ENCODE data around the gene CNPY4. TPM values are rescaled to one million over a fixed set of nuclear protein-coding genes. Genes with fewer than 3 reads are reported as not detected.
"Not testable (repeated sequence)": the region's sequence is repeated elsewhere in the genome, so short reads cannot be mapped to it uniquely, and the experiment has no call there.

Gene CNPY4
- total RNA-seq, 1 donor from 2014 or later = 9.2 TPM

DNA sequence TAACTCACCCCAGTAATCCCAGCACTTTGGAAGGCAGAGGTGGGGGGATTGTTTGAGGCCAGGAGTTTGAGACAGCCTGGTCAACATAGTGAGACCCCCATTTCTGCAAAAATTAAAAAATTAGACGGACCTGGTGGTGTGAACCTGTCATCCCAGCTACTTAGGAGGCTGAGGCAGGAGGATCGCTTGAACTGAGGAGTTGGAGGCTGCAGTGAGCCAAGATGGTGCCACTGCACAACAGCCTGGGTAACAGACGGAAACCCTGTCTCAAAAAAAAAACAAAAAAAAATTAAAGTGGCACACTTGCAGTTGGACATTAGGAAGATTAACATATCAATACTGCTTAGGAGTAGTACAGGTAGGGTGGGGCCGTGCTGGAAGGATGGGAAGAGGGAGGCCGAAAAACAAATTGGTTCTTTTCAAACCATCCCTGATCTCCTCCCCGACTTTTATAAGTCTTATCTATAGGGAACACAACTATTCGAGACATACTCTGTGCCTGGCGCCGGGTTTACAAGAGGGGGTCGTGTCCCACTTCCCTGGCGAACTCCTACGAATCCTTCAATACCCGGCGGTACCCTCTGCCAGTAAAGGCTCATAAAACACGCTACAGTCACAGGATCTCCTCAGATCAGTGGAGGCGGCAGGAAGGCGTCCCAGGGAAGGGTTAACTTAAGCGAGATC, 904 bp upstream of the CNPY4 start:
- no peak for DNase-seq (ENCODE audit: low spot score)

DNA sequence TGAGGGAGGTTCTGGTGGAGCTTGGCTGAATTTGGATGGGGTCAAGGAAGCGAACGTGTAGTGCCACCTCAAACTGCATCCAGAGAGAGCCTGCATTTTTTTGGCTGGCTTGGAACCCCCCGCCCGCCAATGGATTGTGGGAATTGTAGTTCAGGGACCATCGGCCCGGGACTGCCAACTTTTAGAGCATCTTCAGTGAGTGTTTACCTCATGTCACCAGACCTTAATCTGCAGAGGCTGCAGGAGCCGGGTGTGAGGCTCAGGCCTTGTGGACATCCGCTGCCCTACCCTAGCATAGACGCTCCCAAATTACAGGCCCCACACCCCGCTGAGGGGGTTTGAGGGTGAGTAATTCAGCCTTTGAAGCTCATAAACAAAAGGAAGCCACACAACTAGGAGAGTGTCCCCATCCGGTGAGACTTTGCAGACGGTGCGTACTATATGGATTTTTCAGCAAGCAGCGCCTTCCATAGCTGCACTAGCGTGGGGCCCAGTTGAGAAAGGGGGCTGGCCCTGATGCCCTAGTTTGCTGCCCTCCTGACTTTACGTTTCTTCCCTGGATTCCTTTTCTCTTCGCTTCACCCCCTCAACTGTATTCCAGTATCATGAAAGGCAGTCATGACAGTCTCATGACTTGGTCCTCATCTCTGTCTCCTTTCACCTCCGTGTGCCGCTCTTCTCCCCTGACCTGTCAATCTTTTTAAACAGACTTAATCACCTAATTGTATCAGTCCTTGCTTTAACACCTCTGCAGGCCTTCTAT, 717 bp downstream of the CNPY4 start:
- DNase-seq (ENCODE audit: low spot score) = no peak

DNA sequence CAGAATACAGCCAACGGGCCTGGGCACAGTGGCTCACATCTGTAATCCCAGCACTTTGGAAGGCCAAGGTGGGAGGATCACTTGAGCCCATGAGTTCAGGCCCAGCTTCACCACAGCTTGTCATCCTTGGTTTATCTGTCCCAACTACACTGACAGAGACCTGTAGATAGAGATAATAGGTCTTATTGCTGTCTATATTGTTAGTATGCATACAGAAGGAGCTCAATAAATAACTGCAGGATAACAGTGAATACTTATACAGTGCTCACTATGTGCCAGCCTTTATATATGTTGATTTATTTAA, 1.3 kb downstream of the CNPY4 start:
- DNase-seq (ENCODE audit: low spot score) = no peak

DNA sequence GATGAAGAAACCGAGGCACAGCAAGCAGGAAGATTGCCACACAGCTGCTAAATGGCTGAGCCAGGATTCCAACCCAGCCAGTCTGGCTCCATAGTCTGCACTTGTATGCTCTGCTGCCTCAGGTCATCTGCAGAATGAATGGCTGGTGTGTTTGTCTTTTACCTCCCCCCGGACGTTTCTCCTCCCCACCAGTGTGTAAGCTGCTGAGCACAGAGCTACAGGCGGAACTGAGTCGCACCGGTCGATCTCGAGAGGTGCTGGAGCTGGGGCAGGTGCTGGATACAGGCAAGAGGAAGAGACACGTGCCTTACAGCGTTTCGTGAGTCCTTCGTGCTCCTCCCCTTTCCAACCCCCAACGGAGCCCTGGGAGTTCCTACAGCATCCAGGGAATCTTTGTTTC, 2.6 kb downstream of the CNPY4 start:
- DNase-seq (ENCODE audit: low spot score) = no peak

DNA sequence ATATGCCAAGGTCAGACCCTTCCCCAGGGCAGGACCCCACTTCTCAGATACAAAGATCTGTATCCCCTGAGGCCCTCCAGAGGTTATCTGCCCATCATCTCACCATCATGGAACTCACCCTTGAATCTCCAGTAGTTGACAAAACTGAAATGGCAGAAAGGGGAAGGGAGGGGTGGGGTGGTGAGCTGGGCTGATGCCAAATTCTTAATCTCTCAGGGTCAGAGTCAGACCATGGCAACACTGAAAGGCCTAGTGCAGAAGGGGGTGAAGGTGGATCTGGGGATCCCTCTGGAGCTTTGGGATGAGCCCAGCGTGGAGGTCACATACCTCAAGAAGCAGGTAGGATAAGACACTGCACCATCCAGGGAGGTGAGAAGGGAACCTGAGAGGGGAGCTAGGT, 3.1 kb downstream of the CNPY4 start:
- DNase-seq (ENCODE audit: low spot score) = no peak

DNA sequence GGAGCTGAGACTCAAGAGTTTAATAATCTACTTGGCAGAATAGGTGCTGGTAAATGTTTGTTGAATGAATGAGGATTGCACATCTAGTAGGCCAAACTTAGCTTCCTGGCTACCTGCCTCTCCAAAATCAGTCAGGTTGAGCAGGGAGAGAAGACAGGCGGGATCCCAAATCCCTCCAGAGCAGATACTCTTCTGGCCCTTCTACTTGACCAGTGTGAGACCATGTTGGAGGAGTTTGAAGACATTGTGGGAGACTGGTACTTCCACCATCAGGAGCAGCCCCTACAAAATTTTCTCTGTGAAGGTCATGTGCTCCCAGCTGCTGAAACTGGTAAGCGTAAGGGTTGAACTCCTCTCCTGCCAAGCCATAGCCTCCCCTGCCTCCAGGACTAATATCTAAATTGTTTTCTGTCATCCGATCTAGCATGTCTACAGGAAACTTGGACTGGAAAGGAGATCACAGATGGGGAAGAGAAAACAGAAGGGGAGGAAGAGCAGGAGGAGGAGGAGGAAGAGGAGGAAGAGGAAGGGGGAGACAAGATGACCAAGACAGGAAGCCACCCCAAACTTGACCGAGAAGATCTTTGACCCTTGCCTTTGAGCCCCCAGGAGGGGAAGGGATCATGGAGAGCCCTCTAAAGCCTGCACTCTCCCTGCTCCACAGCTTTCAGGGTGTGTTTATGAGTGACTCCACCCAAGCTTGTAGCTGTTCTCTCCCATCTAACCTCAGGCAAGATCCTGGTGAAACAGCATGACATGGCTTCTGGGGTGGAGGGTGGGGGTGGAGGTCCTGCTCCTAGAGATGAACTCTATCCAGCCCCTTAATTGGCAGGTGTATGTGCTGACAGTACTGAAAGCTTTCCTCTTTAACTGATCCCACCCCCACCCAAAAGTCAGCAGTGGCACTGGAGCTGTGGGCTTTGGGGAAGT, 5.1 kb downstream of the CNPY4 start:
- DNase-seq (ENCODE audit: low spot score) = no peak

DNA sequence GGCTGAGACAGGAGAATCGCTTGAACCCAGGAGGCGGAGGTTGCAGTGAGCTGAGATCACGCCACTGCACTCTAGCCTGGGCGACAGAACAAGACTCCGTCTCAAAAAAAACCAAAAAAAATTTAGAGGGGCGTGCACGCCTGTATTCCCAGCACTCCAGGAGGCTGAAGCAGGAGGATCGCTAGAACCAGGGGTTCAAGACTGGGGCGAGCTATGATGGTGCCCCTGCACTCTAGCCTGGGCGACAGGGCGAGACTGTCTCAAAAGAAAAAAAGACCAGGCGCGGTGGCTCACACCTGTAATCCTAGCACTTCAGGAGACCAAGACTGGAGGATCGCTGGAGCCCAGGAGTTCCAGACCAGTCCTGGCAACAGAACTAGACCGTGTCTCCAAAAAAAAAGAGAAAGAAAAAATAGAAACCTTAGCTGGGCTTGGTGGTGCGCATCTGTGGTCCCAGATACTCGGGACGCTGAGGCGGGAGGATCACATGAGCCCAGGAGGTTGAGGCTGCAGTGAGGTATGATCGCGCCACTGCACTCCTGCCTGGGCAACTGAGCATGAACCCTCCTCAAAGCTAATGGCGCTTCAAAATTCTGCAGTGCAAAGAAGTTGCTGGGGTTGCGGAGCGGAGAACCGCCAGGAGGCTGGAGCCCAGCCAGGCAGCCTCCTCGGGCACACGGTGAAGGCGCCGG, 7.0 kb downstream of the CNPY4 start:
- DNase-seq (ENCODE audit: low spot score) = no peak

DNA sequence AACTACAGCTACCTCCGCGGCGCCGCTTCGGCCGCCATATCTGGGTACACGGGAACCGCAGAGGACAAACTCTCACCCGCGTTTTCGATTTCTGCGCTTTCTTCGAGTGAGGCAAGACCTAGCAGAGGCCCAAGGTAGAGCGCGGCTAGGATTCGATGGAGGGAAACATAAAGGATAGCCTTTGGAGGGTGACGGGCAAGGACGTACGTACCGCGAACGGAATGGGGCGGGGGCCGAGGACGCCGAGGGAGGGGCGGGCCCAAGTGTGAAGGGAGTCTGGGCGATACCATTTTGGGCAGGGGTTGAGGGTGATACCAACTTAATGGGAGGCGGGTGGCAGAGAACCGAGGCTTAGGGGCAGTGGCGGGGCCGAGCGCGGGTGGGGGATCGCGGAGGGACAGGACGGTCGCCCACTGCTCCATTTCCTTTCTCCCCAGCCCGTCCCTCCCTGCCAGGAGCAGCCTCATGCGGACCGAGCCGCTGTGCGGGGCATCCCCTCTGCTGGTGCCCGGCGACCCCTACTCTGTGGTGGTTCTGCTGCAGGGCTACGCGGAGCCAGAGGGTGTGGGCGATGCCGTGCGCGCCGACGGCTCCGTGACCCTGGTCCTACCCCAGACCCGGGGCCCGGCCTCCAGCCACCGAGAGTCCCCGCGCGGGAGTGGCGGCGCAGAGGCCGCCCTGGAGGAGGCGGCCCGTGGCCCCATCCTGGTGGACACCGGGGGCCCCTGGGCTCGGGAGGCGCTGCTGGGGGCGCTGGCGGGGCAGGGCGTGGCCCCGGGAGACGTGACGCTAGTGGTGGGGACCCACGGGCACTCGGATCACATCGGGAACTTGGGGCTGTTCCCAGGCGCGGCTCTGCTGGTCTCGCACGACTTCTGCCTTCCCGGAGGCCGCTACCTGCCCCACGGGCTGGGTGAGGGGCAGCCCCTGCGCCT, 7.8 kb downstream of the CNPY4 start, which contains the start of gene MBLAC1:
Gene MBLAC1, plus strand, starts transcription at position 37 of the 935 bp plus-strand sequence. Its CDS starts 429 bp downstream, at position 466.
- peak; percentile 96 for DNase-seq (ENCODE audit: low spot score)

DNA sequence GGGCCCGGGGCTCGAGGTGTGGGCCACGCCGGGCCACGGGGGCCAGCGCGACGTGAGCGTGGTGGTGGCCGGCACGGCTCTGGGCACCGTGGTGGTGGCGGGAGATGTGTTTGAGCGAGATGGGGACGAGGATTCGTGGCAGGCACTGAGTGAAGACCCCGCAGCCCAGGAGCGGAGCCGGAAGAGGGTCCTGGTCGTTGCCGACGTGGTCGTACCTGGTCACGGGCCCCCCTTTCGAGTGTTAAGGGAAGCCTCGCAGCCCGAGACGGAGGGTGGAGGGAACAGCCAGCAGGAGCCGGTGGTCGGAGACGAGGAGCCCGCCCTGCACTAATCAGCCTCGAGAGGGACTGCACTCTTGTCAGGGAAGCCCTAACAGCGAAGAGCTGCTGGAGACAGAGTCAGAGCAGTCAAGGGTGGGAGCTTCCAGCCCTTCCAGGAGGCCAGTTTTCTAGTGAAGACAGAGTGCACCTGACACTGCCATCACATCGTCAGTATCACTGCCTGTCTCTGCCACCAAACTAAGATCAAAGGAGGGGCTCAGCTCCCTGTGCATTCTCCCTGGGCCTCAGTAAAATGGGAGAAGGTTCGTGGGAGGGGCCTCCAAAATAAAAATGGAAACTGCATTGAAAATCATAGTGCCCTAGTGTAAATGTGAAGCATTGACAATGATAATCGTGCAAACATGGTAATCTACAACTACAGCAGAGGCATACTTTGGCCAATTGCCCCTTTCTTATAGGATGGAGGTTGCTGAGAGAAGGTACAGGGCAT, 8.6 kb downstream of the CNPY4 start:
- DNase-seq (ENCODE audit: low spot score) = no peak

DNA sequence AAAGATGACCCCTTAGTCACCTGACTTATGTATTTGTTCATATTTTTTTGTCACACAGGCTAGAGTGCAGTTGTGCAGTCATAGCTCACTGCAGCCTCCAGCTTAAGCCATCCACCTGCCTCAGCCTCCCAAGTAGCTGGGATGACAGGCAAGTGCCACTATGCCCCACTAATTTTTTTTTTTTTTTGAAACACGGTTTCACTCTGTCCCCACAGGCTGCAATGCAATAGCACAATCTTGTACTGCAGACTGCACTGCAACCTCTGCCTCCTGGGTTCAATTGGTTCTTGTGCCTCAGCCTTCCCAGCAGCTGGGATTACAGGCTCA, 9.2 kb downstream of the CNPY4 start:
- DNase-seq (ENCODE audit: low spot score) = no peak

DNA sequence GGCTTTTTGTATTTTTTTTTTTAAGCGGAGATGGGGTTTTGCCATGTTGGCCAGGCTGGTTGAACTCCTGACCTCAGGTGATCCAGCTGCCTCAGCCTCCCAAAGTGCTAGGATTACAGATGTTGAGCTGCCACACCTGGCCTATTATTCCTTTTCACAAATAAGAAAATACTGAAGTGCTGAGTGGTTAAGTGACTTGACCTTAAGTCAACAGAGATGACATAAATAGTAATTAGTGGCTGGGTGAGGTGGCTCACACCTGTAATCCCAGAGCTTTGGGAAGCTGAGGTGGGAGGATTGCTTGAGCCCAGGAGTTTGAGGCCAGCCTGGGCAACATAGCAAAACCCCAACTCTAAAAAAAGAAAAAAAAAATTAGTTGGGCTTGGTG, 10.8 kb downstream of the CNPY4 start:
- DNase-seq (ENCODE audit: low spot score) = not testable (repeated sequence)

DNA sequence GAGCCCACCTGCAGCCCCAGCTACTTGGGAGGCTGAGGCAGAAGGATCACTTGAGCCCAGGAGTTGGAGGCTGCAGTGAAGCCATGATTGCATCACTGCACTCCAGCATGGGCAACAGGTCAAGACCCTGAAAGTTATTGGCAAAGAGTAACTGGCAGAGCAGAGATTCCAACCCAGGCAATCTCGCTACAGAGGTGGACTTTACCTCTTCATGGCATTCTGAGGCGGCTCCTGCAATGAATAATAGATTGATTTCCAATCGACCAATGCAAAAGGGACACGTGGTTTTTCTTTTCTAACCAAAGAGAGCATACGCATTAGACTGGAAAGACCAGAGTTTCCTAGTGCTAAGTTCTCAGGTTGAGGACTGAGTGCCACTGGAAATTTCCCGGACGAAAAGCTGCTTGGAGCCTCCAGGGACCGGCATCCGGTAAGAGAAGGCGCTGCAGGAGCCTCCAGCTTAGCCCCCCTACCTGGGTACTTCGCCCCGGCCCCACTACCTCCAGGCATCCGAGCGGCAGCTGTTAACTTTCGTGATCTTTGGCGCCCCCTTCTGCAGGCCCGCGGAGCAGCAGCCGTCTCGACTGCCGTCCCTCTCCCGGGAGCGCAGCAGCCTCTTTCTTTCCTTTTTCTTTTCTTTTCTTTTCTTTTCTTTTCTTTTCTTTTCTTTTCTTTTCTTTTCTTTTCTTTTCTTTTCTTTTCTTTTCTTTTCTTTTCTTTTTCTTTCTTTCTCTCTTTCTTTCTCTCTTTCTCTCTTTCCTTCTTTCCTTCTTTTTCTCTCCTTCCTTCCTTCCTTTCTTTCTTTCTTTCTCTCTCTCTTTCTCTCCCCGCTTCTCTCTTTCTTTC, 11.4 kb downstream of the CNPY4 start:
- peak; percentile 93 for DNase-seq (ENCODE audit: low spot score)

DNA sequence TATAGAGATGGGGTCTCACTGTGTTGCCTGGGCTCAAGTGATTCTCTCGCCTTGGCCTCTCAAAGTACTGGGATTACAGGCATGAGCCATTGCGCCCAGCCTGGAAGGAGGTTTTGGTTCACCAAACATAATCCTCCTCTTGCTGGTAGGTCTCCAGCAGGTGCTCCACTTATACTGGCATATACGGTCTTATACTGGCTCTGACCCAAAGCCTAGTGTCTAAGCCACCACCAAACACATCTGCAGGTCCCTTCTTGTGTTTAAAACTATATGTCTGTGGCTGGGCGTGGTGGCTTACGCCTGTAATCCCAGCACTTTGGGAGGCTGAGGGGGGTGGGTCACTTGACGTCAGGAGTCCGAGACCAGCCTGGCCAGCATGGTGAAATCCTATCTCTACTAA, 12.7 kb downstream of the CNPY4 start:
- no peak for DNase-seq (ENCODE audit: low spot score)

DNA sequence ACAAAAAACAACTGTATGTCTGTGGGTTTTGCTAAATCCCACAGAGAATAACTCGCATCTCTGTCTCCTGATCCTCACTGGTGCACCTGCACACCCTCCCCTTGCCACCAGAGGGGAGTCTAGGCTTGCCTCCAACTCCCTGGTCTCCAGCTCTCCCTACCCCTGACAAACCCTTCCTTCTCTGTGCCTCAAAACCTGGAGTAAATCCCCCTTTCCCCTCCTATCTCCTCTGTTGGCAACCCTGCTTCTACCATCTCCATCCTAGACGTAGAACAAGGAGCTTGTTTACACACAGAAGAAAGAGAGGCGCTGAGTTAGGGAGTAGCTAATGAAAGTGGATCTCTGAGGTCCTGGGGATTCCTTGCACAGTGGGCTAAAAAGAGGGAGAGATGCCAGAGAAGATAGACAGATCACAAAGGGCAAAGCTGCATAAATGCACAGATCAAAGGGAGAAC, 13.3 kb downstream of the CNPY4 start:
- no peak for DNase-seq (ENCODE audit: low spot score)

DNA sequence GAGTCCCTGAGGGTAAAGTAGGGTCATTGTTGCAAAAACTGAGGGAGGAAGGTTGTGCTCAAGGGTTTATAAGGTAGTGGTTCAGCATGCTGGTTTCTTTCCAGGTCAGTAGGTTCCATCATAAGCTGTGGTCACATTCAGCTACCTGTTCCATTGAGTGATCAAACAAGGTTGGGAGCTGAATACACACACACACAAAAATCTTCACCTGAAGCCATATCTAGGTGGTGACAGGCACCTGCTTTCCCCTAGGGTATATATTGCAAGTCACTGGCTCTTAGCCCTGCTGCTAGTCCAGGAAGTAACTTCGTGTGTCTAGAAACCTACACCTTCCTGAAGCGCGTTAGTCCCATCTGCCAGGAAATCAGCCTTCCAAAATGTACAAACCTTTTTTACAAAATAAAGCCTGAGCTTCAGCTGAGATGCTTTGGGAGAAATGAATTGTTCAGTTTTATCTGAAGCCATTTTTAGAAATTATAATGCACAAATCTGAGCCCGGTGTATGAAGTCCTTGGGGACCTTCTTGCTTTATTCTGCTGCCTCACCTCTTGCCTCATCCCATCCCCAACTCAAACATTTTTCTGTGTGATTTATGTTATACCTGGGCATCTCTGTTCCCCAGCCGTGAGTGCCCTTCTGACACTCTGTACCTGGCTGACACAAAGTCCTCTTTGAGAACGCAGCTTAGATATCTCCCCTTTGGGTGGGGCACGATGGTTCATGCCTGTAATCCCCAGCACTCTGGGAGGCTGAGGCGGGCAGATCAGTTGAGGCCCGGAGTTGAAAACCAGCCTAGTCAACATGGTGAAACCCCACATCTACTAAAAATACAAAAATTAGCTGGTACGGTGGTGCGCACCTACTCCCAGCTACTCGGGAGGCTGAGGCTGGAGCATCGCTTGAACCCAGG, 18.7 kb downstream of the CNPY4 start:
- DNase-seq (ENCODE audit: low spot score) = no peak

DNA sequence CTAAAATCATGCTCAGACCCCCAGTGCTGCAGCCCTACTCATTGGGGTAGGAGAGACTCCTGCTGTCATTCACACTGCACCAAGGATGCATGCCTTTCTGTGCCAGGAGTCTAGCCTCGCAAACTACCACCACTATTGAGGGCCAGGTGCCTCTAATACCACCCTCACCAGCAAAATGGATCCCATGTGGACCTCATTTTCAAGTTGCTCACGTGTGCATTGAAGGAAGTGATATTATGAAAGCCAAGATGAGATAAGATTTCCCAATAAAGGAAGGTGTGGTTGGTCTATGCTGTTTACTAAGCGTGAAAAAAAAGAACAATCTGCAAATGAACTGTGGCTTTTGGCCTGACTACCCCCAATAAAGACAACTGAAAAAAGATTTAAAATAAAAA, 22.1 kb downstream of the CNPY4 start:
- no peak for DNase-seq (ENCODE audit: low spot score)

DNA sequence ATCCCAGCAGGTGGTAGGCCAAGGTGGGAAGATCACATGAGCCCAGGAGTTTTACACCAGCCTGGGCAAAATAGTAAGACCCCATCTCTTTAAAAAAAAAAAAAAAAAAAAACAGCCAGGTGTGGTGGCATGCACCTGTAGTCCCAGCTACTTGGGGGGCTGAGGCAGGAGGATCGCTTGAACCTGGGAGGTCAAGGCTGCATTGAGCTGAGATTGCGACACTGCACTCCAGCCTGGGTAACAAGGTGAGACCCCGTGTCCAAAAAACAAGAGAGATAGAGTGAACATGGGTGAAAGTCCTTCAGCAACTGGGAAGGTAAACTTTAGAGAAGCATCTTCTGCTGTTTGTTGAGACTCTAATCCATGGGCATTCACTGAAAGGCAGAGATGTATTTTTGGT, 23.0 kb downstream of the CNPY4 start:
- DNase-seq (ENCODE audit: low spot score) = no peak

All from mesenteric fat pad (tissue), 1 donor.